ENCODE measurements around the gene SELENON. TPM values are rescaled to one million over a fixed set of nuclear protein-coding genes. Genes with fewer than 3 reads are reported as not detected.

The SELENON gene
- total and polyA plus RNA-seq, 2 of the 4 experiments (the other 2 are of a cell fraction) = 9.1 to 114 TPM

- DNase-seq (no peak), ATAC-seq (ENCODE audit: low read depth) (no peak)
- Histone ChIP-seq H2BK20ac (ENCODE audit: low read depth, low read length) (no peak overlapping the region), H3K4me2 (ENCODE audit: low read depth, low read length) (no peak overlapping the region), H4K91ac (ENCODE audit: insufficient read depth, low read depth, low read length) (no peak overlapping the region), H3K4ac (ENCODE audit: low read depth, low read length) (no peak overlapping the region), H3K56ac (ENCODE audit: extremely low read depth, insufficient read depth, low read length) (no peak overlapping the region), H4K5ac (ENCODE audit: low read depth, low read length) (no peak overlapping the region), H2BK120ac (ENCODE audit: low read depth, low read length) (no peak overlapping the region), H3K4me3 (ENCODE audit: insufficient read depth, low read depth, low read length) (no peak overlapping the region), H3K4me1 (ENCODE audit: control insufficient read depth, insufficient read depth, low read length) (no peaks in the 10 kb centered on the region), H3K79me1 (ENCODE audit: low read depth in 1 of 2, low read length in 2 of 2) (no peaks in the 10 kb centered on the region), H2AK9ac (replicated peaks; ENCODE audit: low read depth, low read length, poor library complexity) (no peak overlapping the region), H3K27me3 (ENCODE audit: control insufficient read depth, insufficient read depth, low read length) (no peaks in the 10 kb centered on the region), H2AK5ac (ENCODE audit: low read depth, low read length) (no peak overlapping the region), H2BK15ac (ENCODE audit: low read depth, low read length) (no peak overlapping the region), H3K9me3 (ENCODE audit: control insufficient read depth, insufficient read depth, low read length) (no peaks in the 10 kb centered on the region), H4K20me1 (ENCODE audit: insufficient read depth, low read length) (no peaks in the 10 kb centered on the region), H3K9me1 (ENCODE audit: insufficient read depth, low read length) (no peaks in the 10 kb centered on the region), H3K36me3 (ENCODE audit: control insufficient read depth, insufficient read depth, low read length) (peaks cover 21% of the 10 kb centered on the region; the same call in 1 of the 2 replicates), H3K14ac (replicated peaks; ENCODE audit: low read depth, low read length) (no peak overlapping the region), H4K8ac (ENCODE audit: low read depth in 2 of 2, low read length in 2 of 2) (no peak overlapping the region), H3K27ac (ENCODE audit: insufficient read depth, low read length) (no peak overlapping the region), H2AFZ (replicated peaks; ENCODE audit: low read length, poor library complexity) (no peak overlapping the region), H3K23ac (ENCODE audit: low read depth, low read length) (no peak overlapping the region), H2BK5ac (ENCODE audit: low read depth, low read length, poor library complexity, severe bottlenecking) (no peak overlapping the region), H3K9ac (ENCODE audit: low read depth, low read length) (no peak overlapping the region), H3K18ac (ENCODE audit: low read depth, low read length) (no peak overlapping the region)
- dilution Hi-C loops (cut with HindIII; ENCODE audit: low sequenced_read_pairs, unreplicated experiment) = no loop called here
- intact Hi-C loops (cut with micrococcal nuclease) = no loop called here
- BruUV-seq (replicated peaks) = no TSS peak
- ChIA-PET CTCF (interaction anchor here (0.6 kb wide), 1 partner anchor 42 kb away, joined by 3 read pairs; no protein-coding TSS in a partner anchor), POLR2A (ENCODE audit: unreplicated experiment) (no interaction called here)
- TF ChIP-seq SMC3 (IDR thresholded peaks at IDR 0.05; ENCODE audit: low read depth, low read length) (no peak), MAZ (IDR thresholded peaks at IDR 0.05; ENCODE audit: borderline replicate concordance, low read depth, low read length) (no peak), RAD21 (IDR thresholded peaks at IDR 0.05; ENCODE audit: low read length) (no peak), MAFK (IDR thresholded peaks at IDR 0.05; ENCODE audit: low read depth, low read length) (no peak), ELK1 (IDR thresholded peaks at IDR 0.05; ENCODE audit: borderline replicate concordance, low read depth, low read length) (no peak), BHLHE40 (IDR thresholded peaks at IDR 0.05; ENCODE audit: low read depth, low read length) (no peak), POLR2A (IDR thresholded peaks at IDR 0.05; ENCODE audit: low read depth, low read length) (no peak), CEBPB (IDR thresholded peaks at IDR 0.05; ENCODE audit: low read depth, low read length) (no peak), RCOR1 (IDR thresholded peaks at IDR 0.05; ENCODE audit: insufficient replicate concordance, low read length) (no peak), FOS (IDR thresholded peaks at IDR 0.05; ENCODE audit: low read depth, low read length) (no peak), CHD1 (IDR thresholded peaks at IDR 0.05; ENCODE audit: low read depth, low read length) (no peak), CTCF (conservative IDR thresholded peaks at IDR 0.05; ENCODE audit: low read depth, low read length) (no peak), NFE2L2 (IDR thresholded peaks at IDR 0.05; ENCODE audit: low read depth, low read length) (no peak), USF2 (IDR thresholded peaks at IDR 0.05; ENCODE audit: low read depth, low read length) (no peak), MXI1 (IDR thresholded peaks at IDR 0.05; ENCODE audit: borderline replicate concordance, low read depth, low read length) (no peak), RFX5 (IDR thresholded peaks at IDR 0.05; ENCODE audit: low read depth, low read length) (no peak)
- in situ Hi-C loops (cut with MboI; ENCODE audit: low sequenced_read_pairs) = no loop called here
- 74 to 98% methylated on average over 5 of the region's 6 CpGs for WGBS, 2 experiments (ENCODE audit: extremely low coverage in 2 of 2, insufficient read length in 1 of 2)
Measured at GRCh38 chr1:25750923-25751605, 48.9 kb upstream of the SELENON start.
